Measurements from ENCODE around the gene GASK1A. TPM values are rescaled to one million over a fixed set of nuclear protein-coding genes. Genes with fewer than 3 reads are reported as not detected.

GASK1A gene
- total RNA-seq, 1 experiment from 2014 or later, result 5.4 TPM

DNA sequence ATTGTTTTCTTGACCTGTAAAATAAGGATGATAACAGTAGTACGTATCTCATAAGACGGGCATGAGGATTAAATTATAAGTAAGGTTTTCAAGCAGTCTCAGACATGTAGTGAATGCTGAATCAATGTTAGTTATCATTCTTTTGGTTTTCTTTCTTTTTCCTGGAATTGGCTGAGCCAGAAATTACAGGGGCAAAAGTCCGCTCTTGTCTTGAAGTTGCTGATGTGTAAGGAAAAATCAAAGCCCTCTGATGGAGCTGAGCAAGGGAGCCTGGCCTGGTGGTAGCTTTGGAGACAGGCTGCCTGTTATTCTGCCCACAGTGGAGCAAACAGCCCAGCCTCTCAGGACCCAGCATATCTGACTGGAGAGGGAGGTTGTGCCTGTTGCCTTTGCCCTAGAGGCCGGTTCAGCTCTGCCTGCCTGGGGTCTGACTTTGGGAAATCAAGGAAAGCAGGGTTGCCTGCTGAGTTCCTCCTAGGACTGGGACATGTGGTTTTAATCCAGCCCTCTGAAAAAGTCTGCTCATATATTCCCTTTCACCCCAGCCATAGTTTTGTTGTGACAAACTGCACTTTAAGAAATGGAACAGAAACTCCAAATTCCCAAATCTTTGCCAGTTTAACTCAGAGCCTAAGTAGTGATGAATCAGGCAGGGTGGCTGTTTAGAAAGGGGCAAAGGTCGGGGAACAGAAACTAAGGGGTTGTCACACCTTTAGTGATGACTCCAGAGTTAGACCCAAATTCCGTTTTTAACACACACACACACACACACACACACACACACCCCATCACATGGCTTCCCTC is 40.1 kb downstream of the GASK1A start:
- H3K79me2 ChIP-seq (ENCODE audit: insufficient read depth, low read length), result no peaks in the 10 kb centered on the region
- H2BK20ac ChIP-seq (ENCODE audit: low read depth, low read length, poor library complexity, severe bottlenecking), result peak overlapping the region; percentile 86
- H3K4me1 ChIP-seq (ENCODE audit: insufficient read depth, low read length), result peaks cover 3% of the 10 kb centered on the region; the same call in 1 of the 2 replicates
- H3K56ac ChIP-seq (ENCODE audit: insufficient read length, low read depth, low read length), result no peak overlapping the region
- no peaks in the 10 kb centered on the region for H3K9me3 ChIP-seq (ENCODE audit: control insufficient read depth, low read depth, low read length)
- H2BK15ac ChIP-seq (ENCODE audit: low read depth, low read length), result no peak overlapping the region
- no peak overlapping the region for H2BK5ac ChIP-seq (ENCODE audit: insufficient read length, low read length)
- no peak overlapping the region for H2AFZ ChIP-seq (ENCODE audit: low read length)
- no peak overlapping the region for H3K4me2 ChIP-seq (ENCODE audit: insufficient read depth, insufficient read length, low read length)
- no peak overlapping the region for H2BK120ac ChIP-seq (ENCODE audit: low read depth, low read length, poor library complexity, severe bottlenecking)
- H3K18ac ChIP-seq (ENCODE audit: insufficient read length, low read depth, low read length), result no peak overlapping the region
- no peaks in the 10 kb centered on the region for H3K23me2 ChIP-seq (ENCODE audit: insufficient read length, low read depth, low read length, poor library complexity, severe bottlenecking)
- Mint-ChIP-seq H3K27me3 (ENCODE audit: low read depth) (peaks cover 2% of the 10 kb centered on the region; the same call in 1 of the 2 replicates), H3K4me3 (no peak overlapping the region), H3K9me3 (peaks cover 0 to 2% of the 10 kb centered on the region in 2 experiments; a peak in 2 of 5 replicates), H3K4me1 (peaks cover 7 to 9% of the 10 kb centered on the region in 2 experiments), H3K27ac (no peak overlapping the region; a peak in 1 of 7 replicates), H3K36me3 (ENCODE audit: insufficient read depth in 1 of 3, low read depth in 3 of 3) (peaks cover 0 to 2% (median 0%) of the 10 kb centered on the region in 3 experiments; a peak in 1 of 7 replicates)
- H3K9ac ChIP-seq (ENCODE audit: extremely low read depth, insufficient read length, low read length), result no peak overlapping the region
- H2AK5ac ChIP-seq (ENCODE audit: insufficient read length, low read length), result no peak overlapping the region
- no peaks in the 10 kb centered on the region for H3K79me1 ChIP-seq (ENCODE audit: insufficient read depth, low read depth, low read length, poor library complexity, severe bottlenecking)
- no peak overlapping the region for H4K8ac ChIP-seq (replicated peaks; ENCODE audit: insufficient read length, low read depth, low read length)
- TF ChIP-seq, protein P1, sequence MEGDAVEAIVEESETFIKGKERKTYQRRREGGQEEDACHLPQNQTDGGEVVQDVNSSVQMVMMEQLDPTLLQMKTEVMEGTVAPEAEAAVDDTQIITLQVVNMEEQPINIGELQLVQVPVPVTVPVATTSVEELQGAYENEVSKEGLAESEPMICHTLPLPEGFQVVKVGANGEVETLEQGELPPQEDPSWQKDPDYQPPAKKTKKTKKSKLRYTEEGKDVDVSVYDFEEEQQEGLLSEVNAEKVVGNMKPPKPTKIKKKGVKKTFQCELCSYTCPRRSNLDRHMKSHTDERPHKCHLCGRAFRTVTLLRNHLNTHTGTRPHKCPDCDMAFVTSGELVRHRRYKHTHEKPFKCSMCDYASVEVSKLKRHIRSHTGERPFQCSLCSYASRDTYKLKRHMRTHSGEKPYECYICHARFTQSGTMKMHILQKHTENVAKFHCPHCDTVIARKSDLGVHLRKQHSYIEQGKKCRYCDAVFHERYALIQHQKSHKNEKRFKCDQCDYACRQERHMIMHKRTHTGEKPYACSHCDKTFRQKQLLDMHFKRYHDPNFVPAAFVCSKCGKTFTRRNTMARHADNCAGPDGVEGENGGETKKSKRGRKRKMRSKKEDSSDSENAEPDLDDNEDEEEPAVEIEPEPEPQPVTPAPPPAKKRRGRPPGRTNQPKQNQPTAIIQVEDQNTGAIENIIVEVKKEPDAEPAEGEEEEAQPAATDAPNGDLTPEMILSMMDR (conservative IDR thresholded peaks at IDR 0.05), result no peak
- no peak overlapping the region for H3K27ac ChIP-seq (ENCODE audit: insufficient read length, low read depth, low read length)
- H3K23ac ChIP-seq (ENCODE audit: insufficient read length, low read depth, low read length), result no peak overlapping the region
- H2BK12ac ChIP-seq (ENCODE audit: insufficient read length, low read depth, low read length), result no peak overlapping the region
- no peak overlapping the region for H4K5ac ChIP-seq (ENCODE audit: insufficient read length, low read depth, low read length)
- no peak overlapping the region for H3K4ac ChIP-seq (ENCODE audit: low read depth, low read length)
- H3K14ac ChIP-seq (ENCODE audit: insufficient read depth, low read length), result no peak overlapping the region
- no peaks in the 10 kb centered on the region for H4K20me1 ChIP-seq (ENCODE audit: control insufficient read depth, insufficient read depth, insufficient read length)
- no CpG with 5 or more reads among the region's 6 CpGs for WGBS (ENCODE audit: extremely low coverage, insufficient read length, low lambda C conversion rate)
- no peak for DNase-seq
- no peaks in the 10 kb centered on the region for H3K27me3 ChIP-seq (ENCODE audit: insufficient read depth, low read length)
- no peak overlapping the region for H3T11ph ChIP-seq (ENCODE audit: low read length)
- no peak overlapping the region for H4K91ac ChIP-seq (ENCODE audit: insufficient read length, low read depth, low read length)

Measured in H9 (cell line).